Middle frontal gyrus (tissue), 1 donor: Measurements from ENCODE around the gene PDPK1.

Source experiments
- DNase-seq: peaks from one replicate; pipeline ENCODE4 v3.0.0-alpha.2; 2015; ENCODE audit warnings: low spot score; ENCODE audit errors: extremely low spot score

PDPK1 gene

GRCh38 chr16:2537451-2538379 lies at the start of gene PDPK1:
Gene PDPK1 (plus strand): TSS chr16:2538021. CDS start chr16:2538113, 92 bp downstream.
- peak; percentile 95 for DNase-seq

GRCh38 chr16:2489581-2489980 lies 48.2 kb upstream of the PDPK1 start:
- no peak for DNase-seq

GRCh38 chr16:2490190-2491105 lies 47.4 kb upstream of the PDPK1 start:
- no peak for DNase-seq

DNA sequence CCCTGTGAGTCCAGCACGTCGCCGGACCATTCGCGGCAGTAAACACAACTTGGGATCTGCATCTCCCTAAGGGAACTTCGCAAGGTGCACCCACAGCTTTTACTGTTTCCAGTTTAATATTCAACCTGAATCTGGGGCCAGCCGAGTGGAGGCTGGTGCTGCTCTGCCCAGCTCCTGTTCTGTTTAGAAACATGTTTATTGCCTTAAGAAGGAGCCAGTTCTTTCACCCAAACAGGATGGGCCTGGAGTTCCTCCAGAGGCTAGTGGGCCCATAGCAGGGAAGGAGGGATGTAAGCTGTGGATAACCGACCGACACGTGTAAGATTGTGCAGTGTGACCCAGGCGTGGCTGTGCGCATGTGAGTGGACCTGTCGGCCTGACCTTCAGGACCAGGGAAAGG lies 45.5 kb upstream of the PDPK1 start:
- DNase-seq = no peak

DNA sequence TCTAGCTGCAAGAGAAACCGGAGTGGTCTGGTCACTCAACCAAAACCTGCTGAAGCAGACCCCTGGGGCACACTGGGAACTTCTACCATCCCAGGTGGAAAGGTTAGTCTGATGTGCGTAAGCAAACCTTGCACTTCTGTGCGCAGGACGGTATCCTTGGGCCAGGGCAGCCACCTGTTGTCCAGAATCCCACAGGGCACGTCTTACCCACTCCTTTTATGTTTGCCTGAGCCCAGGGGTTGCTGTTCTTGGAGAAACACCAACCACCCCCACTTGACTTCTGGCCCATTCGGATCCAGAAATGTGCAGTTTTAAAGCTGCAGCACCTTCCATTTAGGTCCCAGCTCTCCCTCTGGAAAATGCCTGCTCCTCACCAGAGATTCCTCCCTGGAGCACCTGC lies 44.2 kb upstream of the PDPK1 start:
- DNase-seq = no peak

DNA sequence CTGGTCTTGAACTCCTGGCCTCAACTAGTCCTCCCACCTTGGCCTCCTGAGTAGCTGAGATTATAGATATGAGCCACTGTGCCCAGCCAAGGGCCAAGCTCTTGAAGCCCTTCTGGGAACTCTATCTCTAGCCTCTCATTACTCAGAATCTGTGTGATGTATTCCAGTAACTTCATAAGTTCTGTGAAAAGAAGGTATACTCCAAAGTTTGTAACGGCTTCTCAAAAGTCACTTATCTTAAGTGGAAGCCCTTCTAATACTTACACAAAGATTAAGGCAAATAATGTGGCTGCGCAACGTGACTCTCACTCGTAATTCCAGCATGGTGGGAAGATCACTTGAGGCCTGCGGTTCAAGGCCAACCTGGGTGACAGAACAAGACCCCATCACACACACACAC lies 43.2 kb upstream of the PDPK1 start:
- DNase-seq = no peak

DNA sequence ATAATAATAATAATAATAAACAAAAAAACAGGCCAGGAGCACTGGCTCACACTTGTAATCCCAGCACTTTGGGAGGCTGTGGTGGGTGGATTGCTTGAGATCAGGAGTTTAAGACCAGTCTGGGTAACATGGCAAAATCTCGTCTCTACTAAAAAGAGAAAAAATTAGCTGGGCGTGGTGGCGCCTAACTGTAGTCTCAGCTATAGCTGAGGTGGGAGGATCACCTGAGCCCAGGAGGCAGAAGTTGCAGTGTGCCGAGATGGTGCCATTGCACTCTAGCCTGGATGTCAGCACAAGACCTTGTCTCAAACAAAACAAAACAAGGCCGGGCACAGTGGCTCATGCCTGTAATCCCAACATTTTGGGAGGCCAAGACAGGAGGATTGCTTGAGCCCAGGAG lies 42.8 kb upstream of the PDPK1 start:
- no peak for DNase-seq

DNA sequence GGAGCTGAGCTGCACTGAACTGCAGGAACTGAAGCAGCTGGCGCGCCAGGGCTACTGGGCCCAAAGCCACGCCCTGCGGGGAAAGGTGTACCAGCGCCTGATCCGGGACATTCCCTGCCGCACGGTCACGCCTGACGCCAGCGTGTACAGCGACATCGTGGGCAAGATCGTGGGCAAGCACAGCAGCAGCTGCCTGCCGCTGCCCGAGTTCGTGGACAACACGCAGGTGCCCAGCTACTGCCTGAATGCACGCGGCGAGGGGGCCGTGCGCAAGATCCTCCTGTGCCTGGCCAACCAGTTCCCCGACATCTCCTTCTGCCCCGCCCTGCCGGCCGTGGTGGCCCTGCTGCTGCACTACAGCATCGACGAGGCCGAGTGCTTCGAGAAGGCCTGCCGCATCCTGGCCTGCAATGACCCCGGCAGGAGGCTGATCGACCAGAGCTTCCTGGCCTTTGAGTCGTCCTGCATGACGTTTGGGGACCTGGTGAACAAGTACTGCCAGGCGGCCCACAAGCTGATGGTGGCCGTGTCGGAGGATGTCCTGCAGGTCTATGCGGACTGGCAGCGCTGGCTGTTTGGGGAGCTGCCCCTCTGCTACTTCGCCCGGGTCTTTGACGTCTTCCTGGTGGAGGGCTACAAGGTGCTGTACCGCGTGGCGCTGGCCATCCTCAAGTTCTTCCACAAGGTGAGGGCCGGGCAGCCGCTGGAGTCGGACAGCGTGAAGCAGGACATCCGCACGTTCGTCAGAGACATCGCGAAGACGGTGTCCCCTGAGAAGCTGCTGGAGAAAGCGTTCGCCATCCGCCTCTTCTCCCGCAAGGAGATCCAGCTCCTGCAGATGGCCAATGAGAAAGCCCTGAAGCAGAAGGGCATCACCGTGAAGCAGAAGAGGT lies 41.4 kb upstream of the PDPK1 start:
- no peak for DNase-seq

GRCh38 chr16:2497116-2497630 lies 40.6 kb upstream of the PDPK1 start:
- no peak for DNase-seq

DNA sequence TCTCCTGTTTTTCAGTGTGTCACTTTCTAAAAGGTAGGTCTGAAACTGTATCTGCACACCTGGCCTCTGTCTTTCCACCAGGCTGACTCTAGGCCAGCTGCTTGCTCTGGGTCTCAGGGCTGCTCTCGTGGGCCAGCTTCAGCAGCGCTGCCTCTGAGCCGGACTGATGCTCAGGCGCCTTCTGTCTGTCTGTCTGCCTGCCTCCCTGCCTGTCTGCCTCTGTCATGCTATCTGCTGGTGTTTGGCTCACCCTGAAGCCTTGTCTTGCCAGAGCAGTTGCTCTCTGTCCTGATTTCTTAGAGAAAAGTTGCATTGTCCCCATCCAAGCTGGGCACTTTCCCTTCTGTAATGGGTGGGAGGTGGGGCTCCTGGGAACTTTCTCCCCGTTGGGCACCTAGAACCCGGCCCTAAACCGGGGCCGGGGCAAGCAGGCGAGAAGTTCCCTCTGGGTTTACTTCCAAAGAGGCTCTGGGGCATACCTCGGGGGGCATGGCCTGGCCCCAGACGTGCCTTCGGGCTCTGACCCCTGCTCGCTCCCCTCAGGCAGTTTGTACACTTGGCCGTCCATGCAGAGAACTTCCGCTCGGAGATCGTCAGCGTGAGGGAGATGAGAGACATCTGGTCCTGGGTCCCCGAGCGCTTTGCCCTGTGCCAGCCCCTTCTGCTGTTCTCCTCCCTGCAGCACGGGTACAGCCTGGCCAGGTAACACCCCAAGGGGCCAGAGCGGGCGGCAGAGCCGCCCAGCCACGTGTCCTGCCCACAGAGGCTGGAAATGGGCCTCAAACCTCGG lies 39.9 kb upstream of the PDPK1 start:
- DNase-seq = no peak

DNA sequence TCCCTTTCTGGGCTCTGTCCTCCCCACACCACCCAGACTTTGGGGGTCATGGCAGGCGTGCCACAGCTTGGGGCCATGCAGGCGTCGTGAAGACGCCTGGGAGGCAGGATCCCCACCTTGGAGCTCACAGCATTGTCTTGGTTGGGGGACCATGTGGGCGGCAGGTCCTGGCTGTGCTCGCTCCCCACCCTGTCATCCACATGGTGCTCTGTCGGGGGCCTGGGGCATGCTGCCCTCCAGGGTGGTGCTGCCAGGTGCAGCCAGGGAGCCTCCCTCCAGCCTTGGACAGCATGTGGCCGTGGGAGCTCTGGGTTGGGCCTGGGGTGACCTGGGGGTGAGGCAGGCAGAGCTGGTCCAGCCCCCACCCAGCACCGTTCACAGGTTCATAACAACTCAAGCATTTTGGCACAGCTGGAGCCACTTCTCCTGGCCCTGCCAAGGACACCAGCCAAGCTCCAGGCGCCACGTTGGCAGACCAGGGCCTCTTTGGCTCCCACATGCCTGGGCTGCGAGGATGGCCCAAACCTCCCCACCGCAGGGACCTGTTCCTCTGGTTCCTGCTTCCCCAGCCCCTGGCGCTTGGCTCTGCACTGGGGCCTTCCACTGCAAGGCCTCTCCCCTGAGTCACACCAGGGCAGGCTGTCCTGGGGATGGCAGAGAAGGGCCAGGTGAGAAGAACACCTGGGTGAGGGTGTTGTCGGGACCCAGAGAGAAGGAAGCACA lies 39.1 kb upstream of the PDPK1 start:
- DNase-seq = no peak

- DNase-seq = no peak
These were observed 38.4 kb upstream of the PDPK1 start for GRCh38 chr16:2499454-2499853.

DNA sequence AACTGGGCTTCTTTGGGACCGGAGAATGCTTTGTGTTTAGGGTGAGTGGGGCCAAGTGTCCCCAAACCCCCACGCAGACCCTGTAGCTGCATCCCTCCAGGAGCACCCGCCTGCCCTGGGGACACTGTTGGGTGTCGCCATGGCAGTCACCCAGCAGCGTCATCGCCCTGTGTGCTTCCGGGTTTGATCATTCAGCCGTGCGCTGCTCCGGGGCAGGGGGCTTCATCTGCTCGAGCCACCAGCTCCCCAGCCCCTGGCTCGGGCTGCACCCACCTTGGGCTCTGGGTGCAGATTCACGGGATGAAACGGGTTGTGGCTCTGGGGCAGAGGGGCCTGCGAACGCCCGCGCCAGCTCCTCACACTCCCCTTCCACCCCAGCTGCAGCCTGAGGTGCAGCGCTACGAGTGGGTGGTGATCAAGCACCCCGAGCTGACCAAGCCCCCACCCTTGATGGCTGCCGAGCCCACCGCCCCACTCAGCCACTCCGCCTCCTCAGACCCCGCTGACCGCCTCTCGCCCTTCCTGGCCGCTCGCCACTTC lies 37.9 kb upstream of the PDPK1 start:
- no peak for DNase-seq

DNA sequence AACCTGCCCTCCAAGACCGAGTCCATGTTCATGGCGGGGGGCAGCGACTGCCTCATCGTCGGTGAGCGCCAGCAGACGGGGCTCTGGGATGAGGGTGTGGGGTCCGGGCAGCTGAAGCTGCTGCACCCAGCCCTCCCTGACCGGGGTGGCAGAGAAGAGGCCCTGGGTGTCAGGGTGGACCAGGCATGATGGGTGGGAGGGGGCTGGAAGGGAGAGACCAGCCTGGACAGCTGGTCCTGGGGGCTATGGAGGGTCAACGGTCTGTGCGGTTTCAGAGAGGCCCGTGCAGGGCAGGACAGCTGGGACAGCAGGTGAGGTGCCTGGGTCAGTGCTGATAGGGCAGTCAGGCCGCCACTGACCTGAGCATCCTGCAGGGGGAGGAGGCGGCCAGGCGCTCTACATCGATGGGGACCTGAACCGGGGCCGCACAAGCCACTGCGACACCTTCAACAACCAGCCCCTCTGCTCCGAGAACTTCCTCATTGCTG lies 37.3 kb upstream of the PDPK1 start:
- DNase-seq = no peak

GRCh38 chr16:2500918-2501750 lies 36.7 kb upstream of the PDPK1 start:
- peak; percentile 63 for DNase-seq

GRCh38 chr16:2501946-2502895 lies 35.6 kb upstream of the PDPK1 start:
- no peak for DNase-seq

- DNase-seq = no peak
These were observed 32.1 kb upstream of the PDPK1 start for GRCh38 chr16:2505695-2506094.
